Stimulated activated CD4-positive, alpha-beta T cell treated with anti-CD3 and anti-CD28 coated beads, Interleukin-12 subunit alpha, Interleukin-12 subunit beta, amount 100 ng/mL, for 24 hours (primary cell): ENCODE results near the gene VARS1.

Source experiments
- DNase-seq, 2 experiments: peaks; one replicate each; pipeline ENCODE4 v3.0.0-alpha.2; 2020; ENCODE audit warnings: low read depth in 2 of 2

The VARS1 gene

GRCh38 chr6:31771992-31772358, 23.6 kb downstream of the VARS1 start:
- no peak for DNase-seq

GRCh38 chr6:31770860-31771259, 24.7 kb downstream of the VARS1 start:
- DNase-seq = no peak

- DNase-seq = peak; percentile 61 to 73
These were observed 25.7 kb downstream of the VARS1 start for GRCh38 chr6:31769684-31770371.

- DNase-seq = no peak
These were observed 26.9 kb downstream of the VARS1 start for GRCh38 chr6:31768363-31769257.

GRCh38 chr6:31767096-31767645, 28.4 kb downstream of the VARS1 start:
- no peak for DNase-seq

GRCh38 chr6:31765910-31766794, 29.4 kb downstream of the VARS1 start:
- no peak for DNase-seq

GRCh38 chr6:31765559-31765909, 30.0 kb downstream of the VARS1 start:
- no peak for DNase-seq

- no peak for DNase-seq
These were observed 31.4 kb downstream of the VARS1 start for GRCh38 chr6:31764198-31764597.

- no peak for DNase-seq
These were observed 32.0 kb downstream of the VARS1 start for GRCh38 chr6:31763619-31763940.

GRCh38 chr6:31762878-31763618, 32.5 kb downstream of the VARS1 start:
- DNase-seq = no peak

GRCh38 chr6:31762356-31762755, 33.2 kb downstream of the VARS1 start, which contains the start of gene SAPCD1:
Gene SAPCD1 (plus strand): TSS chr6:31762656. CDS start chr6:31763055, 399 bp downstream.
- no peak for DNase-seq

GRCh38 chr6:31761343-31761742, 34.2 kb downstream of the VARS1 start:
- no peak for DNase-seq

- DNase-seq = no peak
These were observed 34.8 kb downstream of the VARS1 start for GRCh38 chr6:31760790-31761189.

- no peak for DNase-seq
These were observed 37.3 kb downstream of the VARS1 start for GRCh38 chr6:31758281-31758680.

GRCh38 chr6:31752739-31753319, 42.7 kb downstream of the VARS1 start:
- no peak for DNase-seq

- no peak for DNase-seq
These were observed 45.0 kb downstream of the VARS1 start for GRCh38 chr6:31750411-31751022.

GRCh38 chr6:31749301-31750036, 46.1 kb downstream of the VARS1 start:
- no peak for DNase-seq
